HepG2 (cell line): ENCODE measurements around the gene MBD3L2B. TPM values are rescaled to one million over a fixed set of nuclear protein-coding genes. Genes with fewer than 3 reads are reported as not detected.

Source experiments
- ATAC-seq: fragments of 200-7000 bp; cut with Tn5 transposase; 3 replicates; pipeline ENCODE4 v1.9.1; 2020; ENCODE audit warnings: mild to moderate bottlenecking, moderate library complexity
- BruUV-seq: library from RNA; stranded (reverse); fragments of 400-500 nt; replicated peaks from 2 replicates; lab custom pipeline; 2021; lab: Mats Ljungman, UMichigan
- CTCF ChIA-PET: fragments of 300-600 bp; formaldehyde crosslinking; extraction: SDS; loops from one replicate; lab custom pipeline; 2021; ENCODE audit warnings: low total read pairs, inconsistent platforms, low intra/inter-chr PET ratio; lab: Yijun Ruan, JAX
- POLR2A ChIA-PET: fragments of 350-600 bp; sonication (Branson Sonifier 250); formaldehyde crosslinking; loops from one replicate; lab custom pipeline; 2020; ENCODE audit warnings: antibody characterized with exemption, inconsistent platforms; lab: Yijun Ruan, JAX
- DNase-seq: peaks from one replicate; pipeline ENCODE4 v3.0.0-alpha.2; 2015; ENCODE audit warnings: low spot score
- FAIRE-seq: peaks from 3 replicates; lab custom pipeline; 2011; peaks lifted over from hg19 to GRCh38; lab: Jason Lieb, UNC
- H2AFZ ChIP-seq: one replicate; pipeline ENCODE4 v1.6.1; 2011; ENCODE audit warnings: low read length, inconsistent platforms
- H3K27ac ChIP-seq: fragments of 300-600 bp; 3 replicates; pipeline ENCODE4 v1.8.0; 2011; ENCODE audit warnings: mixed run types, mild to moderate bottlenecking, mixed read lengths, low read length, inconsistent platforms; ENCODE audit not compliant: insufficient read depth; ENCODE audit errors: extremely low read length
- H3K27me3 ChIP-seq, 2 experiments: fragments of 200-600 bp in 1 of 2; 2 replicates in 1 of 2; 3 replicates in 1 of 2; pipeline versions ENCODE4 v1.6.0 to v1.8.0; 2011; ENCODE audit warnings: low read length in 2 of 2, mild to moderate bottlenecking in 2 of 2, moderate library complexity in 2 of 2, inconsistent platforms in 1 of 2; ENCODE audit not compliant: insufficient read depth in 2 of 2, control insufficient read depth in 1 of 2
- H3K36me3 ChIP-seq, 2 experiments: fragments of 200-600 bp in 1 of 2; replicated peaks in 1 of 2; 2 replicates in 1 of 2; 3 replicates in 1 of 2; pipeline versions ENCODE4 v1.5.1 to v1.8.0; 2011; ENCODE audit warnings: low read length in 2 of 2, inconsistent platforms in 1 of 2; ENCODE audit not compliant: insufficient read depth in 2 of 2, control insufficient read depth in 1 of 2
- H3K4me1 ChIP-seq: 2 replicates; pipeline ENCODE4 v1.5.1; 2012; ENCODE audit warnings: low read length, inconsistent platforms; ENCODE audit not compliant: insufficient read depth
- H3K4me2 ChIP-seq: 2 replicates; pipeline ENCODE4 v1.6.0; 2011; ENCODE audit warnings: low read depth, low read length, inconsistent platforms
- H3K4me3 ChIP-seq, 3 experiments: fragments of 200-600 bp in 1 of 3; sonication (generic), shearing (Covaris generic) in 1 of 3; replicated peaks in 1 of 3; 2 replicates each; pipeline ENCODE4 v1.5.1; 2011 to 2016; ENCODE audit warnings: low read length in 3 of 3, inconsistent platforms in 2 of 3, low read depth in 2 of 3, mild to moderate bottlenecking in 2 of 3, control low read depth in 1 of 3, mixed read lengths in 1 of 3; ENCODE audit not compliant: insufficient read depth in 1 of 3
- H3K79me2 ChIP-seq: one replicate; pipeline ENCODE4 v1.6.1; 2011; ENCODE audit warnings: low read length, inconsistent platforms; ENCODE audit not compliant: insufficient read depth
- H3K9ac ChIP-seq: 2 replicates; pipeline ENCODE4 v1.6.0; 2011; ENCODE audit warnings: mild to moderate bottlenecking, low read depth, low read length, inconsistent platforms; ENCODE audit not compliant: insufficient read depth
- H3K9me3 ChIP-seq: 2 replicates; pipeline ENCODE4 v1.5.1; 2012; ENCODE audit warnings: mild to moderate bottlenecking, low read length
- H4K20me1 ChIP-seq: 2 replicates; pipeline ENCODE4 v1.6.0; 2011; ENCODE audit warnings: inconsistent platforms, mild to moderate bottlenecking, low read length, moderate library complexity; ENCODE audit not compliant: insufficient read depth
- ATM ChIP-seq: fragments of 450-650 bp; IDR thresholded peaks from 2 replicates; pipeline ENCODE4 v1.7.1; 2017; ENCODE audit warnings: mild to moderate bottlenecking, borderline replicate concordance
- TERF1 ChIP-seq: sonication (generic); formaldehyde crosslinking; IDR thresholded peaks from 2 replicates; pipeline ENCODE4 v1.8.0; 2022; ENCODE audit warnings: mild to moderate bottlenecking, missing genetic modification reagents, moderate library complexity
- ZMYM3 ChIP-seq: sonication (generic); formaldehyde crosslinking; IDR thresholded peaks from 2 replicates; pipeline ENCODE4 v1.5.1; 2020; ENCODE audit warnings: mild to moderate bottlenecking, missing genetic modification reagents
- ZNF121 ChIP-seq: sonication (generic); formaldehyde crosslinking; IDR thresholded peaks from 2 replicates; pipeline ENCODE4 v1.5.0; 2020; ENCODE audit warnings: mild to moderate bottlenecking, missing genetic modification reagents
- ZNF770 ChIP-seq: sonication (generic); formaldehyde crosslinking; IDR thresholded peaks from 2 replicates; pipeline ENCODE4 v1.5.0; 2020; ENCODE audit warnings: mild to moderate bottlenecking, missing genetic modification reagents
- ZSCAN21 ChIP-seq: sonication (generic); formaldehyde crosslinking; IDR thresholded peaks from 2 replicates; pipeline ENCODE4 v1.8.0; 2022; ENCODE audit warnings: mild to moderate bottlenecking, missing genetic modification reagents, moderate library complexity, borderline replicate concordance
- WGBS: methylation state at CpG from one replicate; pipeline ENCODE4 v1.1.6; 2017; ENCODE audit warnings: low lambda C conversion rate; 5-methylcytosine and 5-hydroxymethylcytosine counted together
- in situ Hi-C: cut with HindIII; loops from 2 replicates; pipeline ENCODE4 v1.10.0; 2017; ENCODE audit warnings: low pct_unique_long_range_greater_than_20kb; ENCODE audit not compliant: extremely low pct_ligation_motif_present
- intact Hi-C: fragments of 100-400 bp; cut with micrococcal nuclease; formaldehyde crosslinking; loops from one replicate; pipeline ENCODE4 v1.10.0; 2022; ENCODE audit not compliant: unreplicated experiment
- polyA plus RNA-seq, 8 experiments: library from polyadenylated mRNA; depleted of rRNA in 3 of 8; stranded (reverse) in 7 of 8; unstranded in 1 of 8; fragments of >200 nt; fragmentation: Illumina TruSeq in 4 of 8; extraction: Trizol in 4 of 8; gene quantifications; 2 replicates each; pipeline versions ENCODE4 v1.2.1 to v1.2.3, GENCODE V29; 2011 to 2016; ENCODE audit warnings: low read depth in 4 of 8, missing spikeins in 1 of 8, mixed read lengths in 1 of 8; ENCODE audit not compliant: insufficient read depth in 1 of 8
- total RNA-seq, 5 experiments: library from RNA; depleted of rRNA; stranded (reverse); fragments of >200 nt; fragmentation: Illumina TruSeq; extraction: Trizol; gene quantifications; 2 replicates each; pipeline ENCODE4 v1.2.3, GENCODE V29; 2016; ENCODE audit warnings: low read depth in 1 of 5

Gene MBD3L2B
- total and polyA plus RNA-seq, 2 of the 13 experiments (the other 11 are each of a cell fraction or from before 2014, with no cell fraction given), result not detected

- TF ChIP-seq ZNF770 (CRISPR knock-in tag) (peak; percentile 81), ATM (no peak), TERF1 (CRISPR knock-in tag) (no peak), ZMYM3 (CRISPR knock-in tag) (peak; percentile 54; the same call in 1 of the 2 replicates), ZNF121 (CRISPR knock-in tag) (peak; percentile 62), ZSCAN21 (CRISPR knock-in tag) (0 out of 2 replicates have a peak, but pooled peaks have one; percentile 5)
- Histone ChIP-seq H3K4me1 (peaks cover 14% of the 10 kb centered on the region), H4K20me1 (no peaks in the 10 kb centered on the region), H3K27me3 (no peaks in the 10 kb centered on the region; a peak in 1 of 5 replicates), H3K27ac (no peak overlapping the region), H3K36me3 (peaks cover 3 to 19% of the 10 kb centered on the region in 2 experiments; a peak in 4 of 5 replicates), H3K9me3 (peaks cover 7% of the 10 kb centered on the region), H3K79me2 (peaks cover 11% of the 10 kb centered on the region), H3K4me3 (peak overlapping the region; percentile 30 to 57 (median 30); a peak in 4 of 6 replicates), H2AFZ (peak overlapping the region; percentile 51), H3K9ac (no peak overlapping the region), H3K4me2 (peak overlapping the region; percentile 74)
- in situ Hi-C loops (no loop called here), intact Hi-C loops (no loop called here)
- BruUV-seq, result no TSS peak
- POLR2A ChIA-PET, result interaction anchor here (0.7 to 1.5 kb wide), 11 partner anchors 16 to 592 kb away, joined by 3 to 32 read pairs (median 4); partner anchors contain the start of genes MCOLN1 and TNFSF9
- no peak for ATAC-seq
- no peak for DNase-seq
- no peak for FAIRE-seq
- WGBS, result 63% methylated on average over 5 of the region's 6 CpGs
- CTCF ChIA-PET, result no interaction called here
Measured at GRCh38 chr19:7068599-7068998, 47.4 kb upstream of the MBD3L2B start.
